HCT116 (cell line): ENCODE results near the gene DVL1. TPM values are rescaled to one million over a fixed set of nuclear protein-coding genes. Genes with fewer than 3 reads are reported as not detected.

Source experiments
- ATAC-seq: fragments of 200-7000 bp; cut with Tn5 transposase; 2 replicates; pipeline ENCODE4 v1.9.1; 2020; ENCODE audit warnings: mild to moderate bottlenecking, moderate library complexity
- BruUV-seq: library from RNA; stranded (reverse); fragments of 400-500 nt; replicated peaks from 2 replicates; lab custom pipeline; 2021; lab: Mats Ljungman, UMichigan
- CTCF ChIA-PET: fragments of 300-600 bp; sonication (Branson Sonifier 250); formaldehyde crosslinking; loops from one replicate; lab custom pipeline; 2021; ENCODE audit warnings: antibody characterized with exemption; lab: Charles Lee
- POLR2A ChIA-PET: fragments of 300-600, 350-600 bp; sonication (Branson Sonifier 250); formaldehyde crosslinking; loops from one replicate; lab custom pipeline; 2021; ENCODE audit warnings: antibody characterized with exemption; lab: Charles Lee
- RAD21 ChIA-PET, 2 experiments: fragments of 300-600 bp; sonication (Branson Sonifier 250); formaldehyde crosslinking; loops; one replicate each; lab custom pipeline; 2023; ENCODE audit warnings: low total read pairs in 2 of 2; ENCODE audit not compliant: uncharacterized antibody in 2 of 2, unreplicated experiment in 2 of 2, low non-redundant PET in 1 of 2; lab: Charles Lee
- DNase-seq: peaks from one replicate; pipeline ENCODE4 v3.0.0-alpha.2; 2010; ENCODE audit warnings: low read depth, low spot score
- H2AFZ ChIP-seq: fragments of 200-600 bp; shearing (Covaris generic), sonication (generic); 2 replicates; pipeline ENCODE4 v1.6.1; 2017; ENCODE audit warnings: low read depth, mixed run types, mixed read lengths, antibody characterized with exemption, low read length; ENCODE audit not compliant: poor library complexity, severe bottlenecking
- H3K27ac ChIP-seq: 2 replicates; pipeline ENCODE4 v1.5.1; 2012; ENCODE audit warnings: low read depth, low read length
- H3K27me3 ChIP-seq: fragments of 200-600 bp; sonication (generic); 2 replicates; pipeline ENCODE4 v1.6.1; 2016; ENCODE audit warnings: mixed run types, low read length, mixed read lengths; ENCODE audit not compliant: insufficient read depth
- H3K36me3 ChIP-seq, 2 experiments: fragments of 200-500 bp in 1 of 2; fragments of 200-600 bp in 1 of 2; sonication (Bioruptor generic) in 1 of 2; sonication (generic) in 1 of 2; 2 replicates each; pipeline versions ENCODE4 v1.5.1 to v1.6.1; 2014 to 2016; ENCODE audit warnings: low read length in 2 of 2, inconsistent platforms in 1 of 2, mixed read lengths in 1 of 2, mixed run types in 1 of 2; ENCODE audit not compliant: insufficient read depth in 2 of 2, control insufficient read depth in 1 of 2
- H3K4me1 ChIP-seq, 2 experiments: fragments of 200-600 bp in 1 of 2; sonication (generic) in 1 of 2; 2 replicates each; pipeline versions ENCODE4 v1.5.1 to v1.6.1; 2012 to 2017; ENCODE audit warnings: low read length in 2 of 2, inconsistent platforms in 1 of 2, mild to moderate bottlenecking in 1 of 2, mixed read lengths in 1 of 2, mixed run types in 1 of 2, moderate library complexity in 1 of 2; ENCODE audit not compliant: insufficient read depth in 2 of 2, control insufficient read depth in 1 of 2
- H3K4me2 ChIP-seq: fragments of 200-600 bp; sonication (generic); 2 replicates; pipeline ENCODE4 v1.6.1; 2017; ENCODE audit warnings: mixed run types, low read length, mixed read lengths
- H3K4me3 ChIP-seq, 2 experiments: fragments of 200-600 bp in 1 of 2; sonication (generic) in 1 of 2; replicated peaks in 1 of 2; 2 replicates each; pipeline ENCODE4 v1.5.1; 2011 to 2016; ENCODE audit warnings: low read length in 2 of 2, control low read depth in 1 of 2, low read depth in 1 of 2, mild to moderate bottlenecking in 1 of 2, mixed read lengths in 1 of 2, mixed run types in 1 of 2
- H3K79me2 ChIP-seq: fragments of 200-600 bp; sonication (generic); 2 replicates; pipeline ENCODE4 v1.6.1; 2017; ENCODE audit warnings: mild to moderate bottlenecking, mixed run types, low read length, moderate library complexity, mixed read lengths; ENCODE audit not compliant: insufficient read depth
- H3K9ac ChIP-seq: fragments of 200-600 bp; sonication (generic); 2 replicates; pipeline ENCODE4 v1.6.1; 2016; ENCODE audit warnings: low read length, mixed read lengths
- H3K9me2 ChIP-seq: fragments of 200-600 bp; sonication (generic), shearing (Covaris generic); 2 replicates; pipeline ENCODE4 v1.6.1; 2017; ENCODE audit warnings: mixed run types, mild to moderate bottlenecking, moderate library complexity; ENCODE audit not compliant: insufficient read depth
- H3K9me3 ChIP-seq, 2 experiments: fragments of 200-500 bp in 1 of 2; fragments of 200-600 bp in 1 of 2; sonication (Bioruptor generic) in 1 of 2; sonication (generic) in 1 of 2; 2 replicates each; pipeline ENCODE4 v1.6.1; 2014 to 2017; ENCODE audit warnings: low read length in 2 of 2, mixed read lengths in 2 of 2, inconsistent platforms in 1 of 2, low read depth in 1 of 2, mild to moderate bottlenecking in 1 of 2, mixed run types in 1 of 2, moderate library complexity in 1 of 2; ENCODE audit not compliant: control insufficient read depth in 1 of 2, insufficient read depth in 1 of 2
- H4K20me1 ChIP-seq: fragments of 200-600 bp; sonication (generic), shearing (Covaris generic); 2 replicates; pipeline ENCODE4 v1.6.1; 2017; ENCODE audit warnings: mixed run types, mild to moderate bottlenecking, moderate library complexity; ENCODE audit not compliant: insufficient read depth
- CBX3 ChIP-seq: IDR thresholded peaks from 2 replicates; pipeline ENCODE4 v1.6.1; 2012; ENCODE audit warnings: low read depth
- CEBPB ChIP-seq: IDR thresholded peaks from 2 replicates; pipeline ENCODE4 v1.6.1; 2012; ENCODE audit warnings: low read depth
- JUND ChIP-seq: IDR thresholded peaks from 2 replicates; pipeline ENCODE4 v1.6.1; 2012
- POLR2A ChIP-seq: IDR thresholded peaks from 2 replicates; pipeline ENCODE4 v1.7.0; 2011; ENCODE audit warnings: borderline replicate concordance; ENCODE audit not compliant: insufficient read depth, insufficient read length; ENCODE audit errors: extremely low read depth
- POLR2AphosphoS5 ChIP-seq: IDR thresholded peaks from 2 replicates; pipeline ENCODE4 v1.6.1; 2011; ENCODE audit warnings: mild to moderate bottlenecking, low read depth, low read length, moderate library complexity
- TCF7L2 ChIP-seq: IDR thresholded peaks from 2 replicates; pipeline ENCODE4 v1.7.0; 2011; ENCODE audit warnings: borderline replicate concordance, inconsistent platforms; ENCODE audit not compliant: insufficient read depth, insufficient read length; ENCODE audit errors: extremely low read depth
- ZFX ChIP-seq: fragments of 450-650 bp; IDR thresholded peaks from 2 replicates; pipeline ENCODE4 v1.6.1; 2017
- ZNF274 ChIP-seq: fragments of 200-500 bp; sonication (Bioruptor generic); IDR thresholded peaks from 2 replicates; pipeline ENCODE4 v1.6.1; 2014; ENCODE audit warnings: mild to moderate bottlenecking, low read depth, low read length, inconsistent platforms
- intact Hi-C: fragments of 100-400 bp; cut with micrococcal nuclease; formaldehyde crosslinking; loops from 2 replicates; pipeline ENCODE4 v1.10.0; 2022
- total RNA-seq: library from RNA; stranded (reverse); gene quantifications from one replicate; pipeline ENCODE4 v1.2.1, GENCODE V29; 2021; ENCODE audit not compliant: unreplicated experiment
- TF ChIP-seq, protein P1 (sequence below): IDR thresholded peaks from 2 replicates; pipeline ENCODE4 v1.6.1; 2011; ENCODE audit warnings: mild to moderate bottlenecking, low read length, moderate library complexity; ENCODE audit not compliant: insufficient replicate concordance; ENCODE audit errors: extremely low read depth
- TF ChIP-seq, protein P2 (sequence below): IDR thresholded peaks from 2 replicates; pipeline ENCODE4 v1.6.1; 2012
- TF ChIP-seq, protein P3 (sequence below), 3 experiments: fragments of 200-600 bp in 1 of 3; sonication (generic) in 1 of 3; IDR thresholded peaks in 2 of 3; conservative IDR thresholded peaks in 1 of 3; 2 replicates each; pipeline ENCODE4 v1.5.1; 2012 to 2017; ENCODE audit warnings: low read depth in 2 of 3, low read length in 2 of 3, antibody characterized with exemption in 1 of 3, borderline replicate concordance in 1 of 3, control low read depth in 1 of 3, mild to moderate bottlenecking in 1 of 3, mixed read lengths in 1 of 3, mixed run types in 1 of 3, moderate library complexity in 1 of 3; ENCODE audit not compliant: insufficient read depth in 1 of 3

The DVL1 gene
- total RNA-seq, 1 experiment from 2014 or later: 160 TPM

DNA sequence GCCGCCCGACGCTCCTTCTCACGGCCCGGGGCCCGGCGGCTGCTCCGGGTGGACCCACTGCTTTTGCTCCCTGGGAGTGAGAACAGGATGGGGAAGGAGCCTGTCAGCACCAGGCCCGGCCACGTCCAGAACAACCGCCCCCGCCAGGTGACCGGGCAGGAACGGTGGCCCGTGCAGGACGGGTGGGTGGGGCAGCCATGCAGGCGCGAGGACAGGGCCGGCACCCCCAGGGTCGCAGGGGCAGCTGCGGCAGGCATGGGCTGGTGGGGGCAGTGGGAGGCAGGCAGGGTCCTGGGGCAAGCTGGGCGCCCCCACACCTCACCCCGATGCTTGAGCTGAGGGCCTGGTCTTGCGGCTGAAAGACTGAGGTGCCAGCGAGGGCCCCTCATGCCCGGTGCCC, 12.8 kb downstream of the DVL1 start:
- H3K27me3 ChIP-seq: no peaks in the 10 kb centered on the region
- POLR2A ChIA-PET: no interaction called here
- DNase-seq (no peak), ATAC-seq (no peak)
- no peak overlapping the region for H3K4me3 ChIP-seq
- TF ChIP-seq JUND: no peak
- TF ChIP-seq ZFX: no peak
- TF ChIP-seq, protein P1, sequence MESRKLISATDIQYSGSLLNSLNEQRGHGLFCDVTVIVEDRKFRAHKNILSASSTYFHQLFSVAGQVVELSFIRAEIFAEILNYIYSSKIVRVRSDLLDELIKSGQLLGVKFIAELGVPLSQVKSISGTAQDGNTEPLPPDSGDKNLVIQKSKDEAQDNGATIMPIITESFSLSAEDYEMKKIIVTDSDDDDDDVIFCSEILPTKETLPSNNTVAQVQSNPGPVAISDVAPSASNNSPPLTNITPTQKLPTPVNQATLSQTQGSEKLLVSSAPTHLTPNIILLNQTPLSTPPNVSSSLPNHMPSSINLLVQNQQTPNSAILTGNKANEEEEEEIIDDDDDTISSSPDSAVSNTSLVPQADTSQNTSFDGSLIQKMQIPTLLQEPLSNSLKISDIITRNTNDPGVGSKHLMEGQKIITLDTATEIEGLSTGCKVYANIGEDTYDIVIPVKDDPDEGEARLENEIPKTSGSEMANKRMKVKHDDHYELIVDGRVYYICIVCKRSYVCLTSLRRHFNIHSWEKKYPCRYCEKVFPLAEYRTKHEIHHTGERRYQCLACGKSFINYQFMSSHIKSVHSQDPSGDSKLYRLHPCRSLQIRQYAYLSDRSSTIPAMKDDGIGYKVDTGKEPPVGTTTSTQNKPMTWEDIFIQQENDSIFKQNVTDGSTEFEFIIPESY: no peak
- TF ChIP-seq, protein P2, sequence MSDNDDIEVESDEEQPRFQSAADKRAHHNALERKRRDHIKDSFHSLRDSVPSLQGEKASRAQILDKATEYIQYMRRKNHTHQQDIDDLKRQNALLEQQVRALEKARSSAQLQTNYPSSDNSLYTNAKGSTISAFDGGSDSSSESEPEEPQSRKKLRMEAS: no peak
- TF ChIP-seq CEBPB: no peak
- no peak for TF ChIP-seq TCF7L2
- TF ChIP-seq, protein P3, sequence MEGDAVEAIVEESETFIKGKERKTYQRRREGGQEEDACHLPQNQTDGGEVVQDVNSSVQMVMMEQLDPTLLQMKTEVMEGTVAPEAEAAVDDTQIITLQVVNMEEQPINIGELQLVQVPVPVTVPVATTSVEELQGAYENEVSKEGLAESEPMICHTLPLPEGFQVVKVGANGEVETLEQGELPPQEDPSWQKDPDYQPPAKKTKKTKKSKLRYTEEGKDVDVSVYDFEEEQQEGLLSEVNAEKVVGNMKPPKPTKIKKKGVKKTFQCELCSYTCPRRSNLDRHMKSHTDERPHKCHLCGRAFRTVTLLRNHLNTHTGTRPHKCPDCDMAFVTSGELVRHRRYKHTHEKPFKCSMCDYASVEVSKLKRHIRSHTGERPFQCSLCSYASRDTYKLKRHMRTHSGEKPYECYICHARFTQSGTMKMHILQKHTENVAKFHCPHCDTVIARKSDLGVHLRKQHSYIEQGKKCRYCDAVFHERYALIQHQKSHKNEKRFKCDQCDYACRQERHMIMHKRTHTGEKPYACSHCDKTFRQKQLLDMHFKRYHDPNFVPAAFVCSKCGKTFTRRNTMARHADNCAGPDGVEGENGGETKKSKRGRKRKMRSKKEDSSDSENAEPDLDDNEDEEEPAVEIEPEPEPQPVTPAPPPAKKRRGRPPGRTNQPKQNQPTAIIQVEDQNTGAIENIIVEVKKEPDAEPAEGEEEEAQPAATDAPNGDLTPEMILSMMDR (IDR thresholded peaks at IDR 0.05 in 2 of 3, conservative IDR thresholded peaks at IDR 0.05 in 1 of 3; ENCODE audit: borderline replicate concordance in 1 of 3, insufficient read depth in 1 of 3, low read depth in 2 of 3, low read length in 2 of 3): no peak
- no peak for TF ChIP-seq POLR2AphosphoS5
- no peak for TF ChIP-seq CBX3
- no peak for TF ChIP-seq POLR2A
- TF ChIP-seq ZNF274: no peak
- intact Hi-C loops: no loop called here
- H3K27ac ChIP-seq: no peak overlapping the region
- H3K9me2 ChIP-seq: no peaks in the 10 kb centered on the region
- BruUV-seq: no TSS peak
- H3K79me2 ChIP-seq: peaks cover 17% of the 10 kb centered on the region; the same call in 1 of the 2 replicates
- H3K9ac ChIP-seq: no peak overlapping the region
- H4K20me1 ChIP-seq: peaks cover 4% of the 10 kb centered on the region; the same call in 1 of the 2 replicates
- H3K9me3 ChIP-seq: no peaks in the 10 kb centered on the region
- H3K4me2 ChIP-seq: no peak overlapping the region
- peaks cover 6 to 41% of the 10 kb centered on the region in 2 experiments; a peak in 3 of 4 replicates for H3K4me1 ChIP-seq
- peaks cover 6 to 34% of the 10 kb centered on the region in 2 experiments; a peak in 3 of 4 replicates for H3K36me3 ChIP-seq
- CTCF ChIA-PET: no interaction called here
- H2AFZ ChIP-seq: no peak overlapping the region
- RAD21 ChIA-PET: no interaction called here
